HepG2 (cell line): Measurements from ENCODE around the gene SRF. TPM values are rescaled to one million over a fixed set of nuclear protein-coding genes. Genes with fewer than 3 reads are reported as not detected.

Source experiments
- ATAC-seq: fragments of 200-7000 bp; cut with Tn5 transposase; 3 replicates; pipeline ENCODE4 v1.9.1; 2020; ENCODE audit warnings: mild to moderate bottlenecking, moderate library complexity
- BruUV-seq: library from RNA; stranded (reverse); fragments of 400-500 nt; replicated peaks from 2 replicates; lab custom pipeline; 2021; lab: Mats Ljungman, UMichigan
- CTCF ChIA-PET: fragments of 300-600 bp; formaldehyde crosslinking; extraction: SDS; loops from one replicate; lab custom pipeline; 2021; ENCODE audit warnings: low total read pairs, inconsistent platforms, low intra/inter-chr PET ratio; lab: Yijun Ruan, JAX
- POLR2A ChIA-PET: fragments of 350-600 bp; sonication (Branson Sonifier 250); formaldehyde crosslinking; loops from one replicate; lab custom pipeline; 2020; ENCODE audit warnings: antibody characterized with exemption, inconsistent platforms; lab: Yijun Ruan, JAX
- DNase-seq: peaks from one replicate; pipeline ENCODE4 v3.0.0-alpha.2; 2015; ENCODE audit warnings: low spot score
- FAIRE-seq: peaks from 3 replicates; lab custom pipeline; 2011; peaks lifted over from hg19 to GRCh38; lab: Jason Lieb, UNC
- H2AFZ ChIP-seq: one replicate; pipeline ENCODE4 v1.6.1; 2011; ENCODE audit warnings: low read length, inconsistent platforms
- H3K27ac ChIP-seq: fragments of 300-600 bp; 3 replicates; pipeline ENCODE4 v1.8.0; 2011; ENCODE audit warnings: mixed run types, mild to moderate bottlenecking, mixed read lengths, low read length, inconsistent platforms; ENCODE audit not compliant: insufficient read depth; ENCODE audit errors: extremely low read length
- H3K27me3 ChIP-seq, 2 experiments: fragments of 200-600 bp in 1 of 2; 2 replicates in 1 of 2; 3 replicates in 1 of 2; pipeline versions ENCODE4 v1.6.0 to v1.8.0; 2011; ENCODE audit warnings: low read length in 2 of 2, mild to moderate bottlenecking in 2 of 2, moderate library complexity in 2 of 2, inconsistent platforms in 1 of 2; ENCODE audit not compliant: insufficient read depth in 2 of 2, control insufficient read depth in 1 of 2
- H3K36me3 ChIP-seq, 2 experiments: fragments of 200-600 bp in 1 of 2; replicated peaks in 1 of 2; 2 replicates in 1 of 2; 3 replicates in 1 of 2; pipeline versions ENCODE4 v1.5.1 to v1.8.0; 2011; ENCODE audit warnings: low read length in 2 of 2, inconsistent platforms in 1 of 2; ENCODE audit not compliant: insufficient read depth in 2 of 2, control insufficient read depth in 1 of 2
- H3K4me1 ChIP-seq: 2 replicates; pipeline ENCODE4 v1.5.1; 2012; ENCODE audit warnings: low read length, inconsistent platforms; ENCODE audit not compliant: insufficient read depth
- H3K4me2 ChIP-seq: 2 replicates; pipeline ENCODE4 v1.6.0; 2011; ENCODE audit warnings: low read depth, low read length, inconsistent platforms
- H3K4me3 ChIP-seq, 3 experiments: fragments of 200-600 bp in 1 of 3; sonication (generic), shearing (Covaris generic) in 1 of 3; replicated peaks in 1 of 3; 2 replicates each; pipeline ENCODE4 v1.5.1; 2011 to 2016; ENCODE audit warnings: low read length in 3 of 3, inconsistent platforms in 2 of 3, low read depth in 2 of 3, mild to moderate bottlenecking in 2 of 3, control low read depth in 1 of 3, mixed read lengths in 1 of 3; ENCODE audit not compliant: insufficient read depth in 1 of 3
- H3K79me2 ChIP-seq: one replicate; pipeline ENCODE4 v1.6.1; 2011; ENCODE audit warnings: low read length, inconsistent platforms; ENCODE audit not compliant: insufficient read depth
- H3K9ac ChIP-seq: 2 replicates; pipeline ENCODE4 v1.6.0; 2011; ENCODE audit warnings: mild to moderate bottlenecking, low read depth, low read length, inconsistent platforms; ENCODE audit not compliant: insufficient read depth
- H3K9me3 ChIP-seq: 2 replicates; pipeline ENCODE4 v1.5.1; 2012; ENCODE audit warnings: mild to moderate bottlenecking, low read length
- H4K20me1 ChIP-seq: 2 replicates; pipeline ENCODE4 v1.6.0; 2011; ENCODE audit warnings: inconsistent platforms, mild to moderate bottlenecking, low read length, moderate library complexity; ENCODE audit not compliant: insufficient read depth
- ATRX ChIP-seq: sonication (generic); formaldehyde crosslinking; IDR thresholded peaks from 2 replicates; pipeline ENCODE4 v1.4.0; 2020; ENCODE audit warnings: missing genetic modification reagents, borderline replicate concordance
- DNMT1 ChIP-seq: sonication (generic); formaldehyde crosslinking; IDR thresholded peaks from 2 replicates; pipeline ENCODE4 v1.5.1; 2020; ENCODE audit warnings: mild to moderate bottlenecking, missing genetic modification reagents
- FOXK1 ChIP-seq: sonication (generic); formaldehyde crosslinking; IDR thresholded peaks from 2 replicates; pipeline ENCODE4 v1.4.0; 2020; ENCODE audit warnings: low read depth, missing genetic modification reagents, borderline replicate concordance
- KLF12 ChIP-seq: sonication (generic); formaldehyde crosslinking; IDR thresholded peaks from 2 replicates; pipeline ENCODE4 v1.4.0; 2020; ENCODE audit warnings: missing genetic modification reagents, borderline replicate concordance
- KLF13 ChIP-seq: sonication (generic); formaldehyde crosslinking; IDR thresholded peaks from 2 replicates; pipeline ENCODE4 v1.4.0; 2020; ENCODE audit warnings: mild to moderate bottlenecking, missing genetic modification reagents
- NR2F2 ChIP-seq: IDR thresholded peaks from 2 replicates; pipeline ENCODE4 v1.6.1; 2012; ENCODE audit warnings: low read depth, inconsistent platforms, borderline replicate concordance
- PBX2 ChIP-seq: IDR thresholded peaks from 2 replicates; pipeline ENCODE4 v1.6.1; 2016; ENCODE audit warnings: control low read depth
- PREB ChIP-seq: sonication (generic); formaldehyde crosslinking; IDR thresholded peaks from 2 replicates; pipeline ENCODE4 v1.4.0; 2020; ENCODE audit warnings: missing genetic modification reagents
- SNAI1 ChIP-seq: sonication (generic); formaldehyde crosslinking; IDR thresholded peaks from 2 replicates; pipeline ENCODE4 v1.5.0; 2020; ENCODE audit warnings: mild to moderate bottlenecking, missing genetic modification reagents, borderline replicate concordance
- ZNF569 ChIP-seq: sonication (generic); formaldehyde crosslinking; IDR thresholded peaks from 2 replicates; pipeline ENCODE4 v1.5.0; 2020; ENCODE audit warnings: mild to moderate bottlenecking, missing genetic modification reagents, moderate library complexity, borderline replicate concordance
- WGBS: methylation state at CpG from one replicate; pipeline ENCODE4 v1.1.6; 2017; ENCODE audit warnings: low lambda C conversion rate; 5-methylcytosine and 5-hydroxymethylcytosine counted together
- in situ Hi-C: cut with HindIII; loops from 2 replicates; pipeline ENCODE4 v1.10.0; 2017; ENCODE audit warnings: low pct_unique_long_range_greater_than_20kb; ENCODE audit not compliant: extremely low pct_ligation_motif_present
- intact Hi-C: fragments of 100-400 bp; cut with micrococcal nuclease; formaldehyde crosslinking; loops from one replicate; pipeline ENCODE4 v1.10.0; 2022; ENCODE audit not compliant: unreplicated experiment
- polyA plus RNA-seq, 8 experiments: library from polyadenylated mRNA; depleted of rRNA in 3 of 8; stranded (reverse) in 7 of 8; unstranded in 1 of 8; fragments of >200 nt; fragmentation: Illumina TruSeq in 4 of 8; extraction: Trizol in 4 of 8; gene quantifications; 2 replicates each; pipeline versions ENCODE4 v1.2.1 to v1.2.3, GENCODE V29; 2011 to 2016; ENCODE audit warnings: low read depth in 4 of 8, missing spikeins in 1 of 8, mixed read lengths in 1 of 8; ENCODE audit not compliant: insufficient read depth in 1 of 8
- total RNA-seq, 5 experiments: library from RNA; depleted of rRNA; stranded (reverse); fragments of >200 nt; fragmentation: Illumina TruSeq; extraction: Trizol; gene quantifications; 2 replicates each; pipeline ENCODE4 v1.2.3, GENCODE V29; 2016; ENCODE audit warnings: low read depth in 1 of 5

SRF gene
- total and polyA plus RNA-seq, 2 of the 13 experiments (the other 11 are each of a cell fraction or from before 2014, with no cell fraction given) = 25.5 to 44.1 TPM

- Histone ChIP-seq H3K4me2 (no peak overlapping the region), H3K27me3 (no peaks in the 10 kb centered on the region), H3K27ac (no peak overlapping the region), H3K4me3 (no peak overlapping the region), H2AFZ (no peak overlapping the region), H3K4me1 (0 out of 2 replicates have a peak, but pooled peaks cover 5% of the 10 kb centered on the region), H4K20me1 (no peaks in the 10 kb centered on the region), H3K79me2 (no peaks in the 10 kb centered on the region), H3K9me3 (no peaks in the 10 kb centered on the region), H3K9ac (no peak overlapping the region), H3K36me3 (peaks cover 0 to 2% of the 10 kb centered on the region in 2 experiments; a peak in 2 of 5 replicates)
- intact Hi-C loops (no loop called here), in situ Hi-C loops (no loop called here)
- BruUV-seq = no TSS peak
- DNase-seq (no peak), ATAC-seq (no peak), FAIRE-seq (no peak)
- 92% methylated on average over 10 of the region's 10 CpGs for WGBS
- POLR2A ChIA-PET = interaction anchor here (0.6 kb wide), 1 partner anchor 31 kb away, joined by 3 read pairs; no protein-coding TSS in a partner anchor
- no peak for TF ChIP-seq KLF13 (CRISPR knock-in tag)
- no peak for TF ChIP-seq ATRX
- TF ChIP-seq ZNF569 (CRISPR knock-in tag) = no peak
- TF ChIP-seq PBX2 (CRISPR knock-in tag) = no peak
- no peak for TF ChIP-seq NR2F2
- TF ChIP-seq PREB (CRISPR knock-in tag) = no peak
- TF ChIP-seq DNMT1 (CRISPR knock-in tag) = no peak
- TF ChIP-seq FOXK1 (CRISPR knock-in tag) = no peak
- no peak for TF ChIP-seq SNAI1 (CRISPR knock-in tag)
- TF ChIP-seq KLF12 (CRISPR knock-in tag) = no peak
- TF ChIP-seq, all 625 proteins: peak for 0
- CTCF ChIA-PET = no interaction called here
Measured at GRCh38 chr6:43205849-43206248, 34.8 kb downstream of the SRF start.
